DMS 273 (cell line): ENCODE results near the gene CTSW.
A peak's percentile ranks its signal among the peaks of the same experiment; 100 is the strongest.

ENCODE experiments used
- DNase-seq: peaks from one replicate; lab custom pipeline; 2025; ENCODE audit not compliant: unreplicated experiment; lab: John Stamatoyannopoulos, UW

The CTSW gene

GRCh38 chr11:65884716-65885092 is 5.1 kb downstream of the CTSW start:
- peak; percentile 81 for DNase-seq

DNA sequence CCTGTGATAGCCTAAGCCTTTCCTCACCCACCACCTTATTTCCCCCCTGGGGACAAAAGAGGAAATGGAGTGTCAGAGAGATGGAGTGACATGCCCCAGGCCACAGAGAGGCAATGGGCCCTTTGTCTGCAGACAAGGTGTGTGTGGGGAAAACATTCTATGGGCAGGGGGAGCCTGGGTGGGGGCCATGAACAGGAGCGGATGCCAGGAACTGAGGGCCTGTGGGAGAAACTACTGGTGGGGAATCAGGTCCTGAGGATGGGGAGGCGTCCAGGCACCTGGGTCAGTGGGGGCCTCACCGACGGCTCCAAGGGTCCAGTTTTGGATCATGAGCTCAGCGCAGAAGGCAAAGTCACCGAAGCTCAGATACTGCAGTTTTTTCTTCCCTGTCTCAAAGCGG is 5.6 kb downstream of the CTSW start:
- DNase-seq, result no peak

GRCh38 chr11:65885808-65886536 is 6.3 kb downstream of the CTSW start:
- no peak for DNase-seq

DNA sequence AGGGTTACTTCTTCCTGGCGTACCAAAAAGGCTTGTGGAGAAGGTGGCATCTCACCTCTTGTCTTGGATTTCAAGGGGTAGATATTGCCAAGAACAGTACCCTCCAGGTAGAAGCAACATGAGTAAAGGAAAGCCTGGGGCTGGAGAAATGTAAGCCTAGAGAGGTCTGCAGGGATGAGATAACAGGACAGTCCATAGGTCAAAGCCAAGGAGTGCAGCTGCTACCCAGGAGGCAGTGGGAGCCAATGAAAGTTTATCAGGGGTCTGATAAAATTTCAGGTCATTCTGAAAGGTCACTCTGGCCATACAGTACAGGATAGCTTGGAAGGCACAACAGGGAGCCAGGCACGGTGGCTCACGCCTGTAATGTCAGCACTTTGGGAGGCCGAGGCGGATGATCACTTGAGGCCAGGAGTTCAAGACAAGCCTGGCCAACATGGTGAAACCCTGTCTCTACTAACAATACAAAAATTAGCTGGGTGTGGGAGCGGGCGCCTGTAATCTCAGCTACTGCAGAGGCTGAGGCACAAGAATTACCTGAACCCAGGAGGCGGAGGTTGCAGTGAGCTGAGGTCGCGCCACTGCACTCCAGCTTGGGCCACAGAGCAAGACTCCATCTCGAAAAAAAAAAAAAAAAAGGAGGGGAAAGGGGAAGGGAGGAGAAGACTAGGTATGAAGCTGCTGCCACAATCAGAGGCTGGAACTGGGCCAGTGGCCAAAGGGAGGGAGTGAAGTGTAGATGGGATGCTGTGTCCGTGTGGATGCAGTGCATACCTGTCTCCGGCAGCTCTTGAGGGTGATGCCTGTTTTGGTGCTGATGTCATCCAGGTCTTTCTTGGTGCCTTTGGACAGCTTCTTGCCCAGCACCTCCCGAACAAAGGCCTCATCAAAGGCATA is 7.4 kb downstream of the CTSW start:
- DNase-seq, result no peak

GRCh38 chr11:65887723-65888162 is 8.1 kb downstream of the CTSW start:
- peak; percentile 79 for DNase-seq

DNA sequence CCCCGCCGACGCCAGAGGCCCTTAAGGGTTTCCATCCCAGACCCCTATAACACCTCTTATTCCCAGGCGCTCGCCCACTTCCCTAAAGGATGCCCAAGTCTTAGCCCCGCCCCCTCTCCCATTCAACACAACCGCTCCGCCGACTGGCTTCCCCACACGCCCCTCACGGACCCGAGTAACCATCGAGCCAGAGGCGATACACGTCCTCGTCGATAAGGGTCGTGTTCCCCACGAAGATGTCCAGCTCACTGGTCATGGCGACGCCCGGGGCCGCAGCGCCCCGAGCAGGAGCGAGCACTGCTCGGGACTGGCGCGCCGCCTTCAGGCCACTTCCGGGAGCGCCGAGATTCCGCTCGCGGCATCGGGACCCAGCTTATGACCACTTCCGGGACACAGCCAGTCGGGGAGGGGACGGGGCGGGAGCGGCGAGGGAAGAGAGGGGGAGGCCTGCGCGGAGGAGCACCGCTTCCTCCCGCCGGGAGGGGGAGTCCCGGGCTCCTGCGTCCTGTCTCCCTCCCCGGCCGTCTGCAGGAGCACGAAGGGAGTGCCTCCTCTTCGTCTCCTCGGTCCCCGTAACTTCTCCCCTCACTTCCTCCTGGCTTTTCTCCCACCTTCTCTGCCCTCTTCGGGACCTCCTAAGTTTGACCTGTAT is 8.7 kb downstream of the CTSW start, which contains the start of gene FIBP:
Gene FIBP, minus strand, starts transcription at position 309 of the 652 bp plus-strand sequence. Its CDS starts 53 bp downstream, at position 256.
- peak; percentile 97 for DNase-seq

DNA sequence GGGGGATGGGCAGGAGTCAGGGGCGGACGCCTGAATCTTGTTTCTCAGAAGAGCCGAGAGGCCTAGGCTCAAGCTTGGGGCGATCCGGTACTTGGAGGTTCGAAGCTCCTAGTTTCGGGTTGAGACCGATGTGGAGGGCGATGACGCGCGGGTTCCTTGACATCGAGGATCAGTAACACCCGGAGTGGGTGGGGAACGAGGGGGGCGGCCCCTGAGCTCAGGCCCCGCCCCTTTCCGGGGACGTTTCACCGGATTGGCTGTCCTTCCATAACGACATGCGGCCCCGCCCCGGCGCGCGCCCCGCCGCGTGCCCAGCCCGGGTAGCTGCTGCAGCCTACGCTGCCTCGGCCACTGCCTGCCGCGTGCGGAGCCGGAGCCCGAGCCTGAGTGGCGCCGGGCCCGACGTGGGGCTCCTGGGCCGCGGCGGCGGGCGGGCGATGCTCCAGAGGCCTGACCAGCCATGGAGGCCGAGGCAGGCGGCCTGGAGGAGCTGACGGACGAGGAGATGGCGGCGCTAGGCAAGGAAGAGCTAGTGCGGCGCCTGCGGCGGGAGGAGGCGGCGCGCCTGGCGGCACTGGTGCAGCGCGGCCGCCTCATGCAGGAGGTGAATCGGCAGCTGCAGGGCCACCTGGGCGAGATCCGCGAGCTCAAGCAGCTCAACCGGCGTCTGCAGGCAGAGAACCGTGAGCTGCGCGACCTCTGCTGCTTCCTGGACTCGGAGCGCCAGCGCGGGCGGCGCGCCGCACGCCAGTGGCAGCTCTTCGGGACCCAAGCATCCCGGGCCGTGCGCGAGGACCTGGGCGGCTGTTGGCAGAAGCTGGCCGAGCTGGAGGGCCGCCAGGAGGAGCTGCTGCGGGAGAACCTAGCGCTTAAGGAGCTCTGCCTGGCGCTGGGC is 10.9 kb downstream of the CTSW start, which contains the start of gene CCDC85B:
Gene CCDC85B, plus strand, starts transcription at position 350 of the 895 bp plus-strand sequence. Its CDS starts 111 bp downstream, at position 461.
- DNase-seq, result peak; percentile 96

DNA sequence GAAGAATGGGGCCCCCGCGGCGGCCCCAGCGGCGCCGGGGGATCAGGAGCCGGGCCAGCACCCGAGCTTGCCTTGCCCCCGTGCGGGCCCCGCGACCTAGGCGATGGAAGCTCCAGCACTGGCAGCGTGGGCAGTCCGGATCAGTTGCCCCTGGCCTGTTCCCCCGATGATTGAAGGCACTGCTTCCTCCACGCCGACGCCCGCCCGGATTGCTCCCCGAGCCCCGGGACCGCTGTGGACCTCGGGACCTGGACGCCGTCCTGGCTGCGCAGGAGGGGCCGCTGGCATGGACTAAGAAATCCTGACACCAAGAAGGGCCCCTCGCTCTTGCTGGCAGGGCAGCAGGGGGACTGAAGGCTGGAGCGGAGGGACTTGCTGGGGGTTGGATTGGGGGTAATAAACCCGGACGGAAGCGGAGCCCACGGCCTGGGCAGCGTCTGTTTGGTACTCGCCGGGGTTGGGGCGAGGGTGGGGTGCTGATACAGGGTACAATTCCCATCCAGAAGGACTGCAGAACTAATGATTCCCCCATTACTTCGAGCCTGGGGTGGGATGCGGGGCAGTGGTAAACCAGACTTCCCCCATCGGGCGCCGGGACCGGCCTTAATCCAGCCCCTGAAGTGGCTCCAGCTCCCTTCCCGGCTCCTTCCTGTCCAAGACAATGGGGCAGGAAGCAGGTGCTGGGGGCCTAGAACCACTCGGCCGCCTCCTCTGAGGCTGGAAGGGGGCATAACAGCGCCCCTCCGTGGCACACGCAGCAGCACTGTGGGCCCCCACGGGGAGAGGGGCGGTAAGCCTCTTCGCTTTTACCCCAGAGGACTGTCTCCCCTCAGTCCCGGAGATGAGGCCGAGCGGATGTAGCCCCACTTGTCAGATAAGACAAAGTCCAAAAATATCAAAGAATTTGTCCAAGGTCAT is 11.8 kb downstream of the CTSW start:
- DNase-seq, result peak; percentile 64

DNA sequence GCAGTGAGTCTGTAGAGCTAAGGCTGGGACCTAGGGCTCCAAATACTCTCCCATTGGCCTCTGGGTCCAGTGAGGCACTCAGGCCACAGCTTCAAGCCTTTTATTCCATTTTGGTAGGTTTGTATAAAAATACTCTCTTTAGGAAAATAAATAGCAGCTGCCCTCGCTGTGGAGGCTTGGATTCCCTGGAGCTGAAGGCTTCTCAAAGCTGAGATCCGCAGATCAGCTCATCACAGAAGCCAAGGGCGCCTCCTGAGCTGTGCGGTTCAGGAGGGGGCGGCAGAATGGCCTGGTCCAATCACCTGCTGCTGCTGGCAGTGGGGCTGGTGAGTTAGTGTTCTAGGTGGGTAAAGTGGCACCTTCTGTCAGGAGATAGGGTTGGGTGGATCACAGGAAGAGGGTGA is 12.5 kb downstream of the CTSW start:
- peak; percentile 47 for DNase-seq

DNA sequence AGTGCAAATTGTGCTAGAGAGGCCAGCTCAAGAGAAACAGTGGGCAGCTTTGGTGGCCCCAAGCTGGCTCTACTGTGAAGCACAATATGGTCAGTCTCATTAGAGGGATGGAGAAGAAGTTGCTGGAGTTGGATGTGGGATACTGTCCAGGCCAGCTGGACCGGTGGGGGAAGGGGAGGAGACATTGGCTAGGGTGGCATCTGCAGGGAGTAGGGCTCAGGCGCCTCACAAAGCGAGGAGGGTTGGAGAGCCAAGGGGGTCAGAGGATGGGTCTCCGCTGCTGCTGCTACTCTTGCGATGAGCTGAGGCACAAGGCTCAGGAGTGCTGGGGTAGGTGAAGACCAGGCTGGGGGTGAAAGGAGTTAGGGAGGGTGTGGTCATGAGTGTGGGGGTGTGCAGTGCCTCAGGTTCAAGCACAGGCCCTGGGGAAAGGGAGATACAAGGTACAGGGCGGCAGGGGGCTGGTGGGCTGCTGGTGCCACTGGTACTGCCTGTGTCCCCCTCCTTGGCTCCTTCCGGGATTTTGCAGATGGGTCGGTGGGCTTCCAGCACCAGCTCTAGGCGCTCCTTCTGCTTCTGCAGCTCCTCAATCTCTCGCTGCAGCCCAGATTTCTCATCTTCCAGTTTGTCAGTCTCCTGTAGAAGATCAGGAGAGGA is 13.2 kb downstream of the CTSW start:
- DNase-seq, result peak; percentile 40

- DNase-seq, result no peak
Observed at GRCh38 chr11:65894034-65894591, 14.5 kb downstream of the CTSW start.

- DNase-seq, result no peak
Observed at GRCh38 chr11:65895482-65895981, 15.9 kb downstream of the CTSW start.

DNA sequence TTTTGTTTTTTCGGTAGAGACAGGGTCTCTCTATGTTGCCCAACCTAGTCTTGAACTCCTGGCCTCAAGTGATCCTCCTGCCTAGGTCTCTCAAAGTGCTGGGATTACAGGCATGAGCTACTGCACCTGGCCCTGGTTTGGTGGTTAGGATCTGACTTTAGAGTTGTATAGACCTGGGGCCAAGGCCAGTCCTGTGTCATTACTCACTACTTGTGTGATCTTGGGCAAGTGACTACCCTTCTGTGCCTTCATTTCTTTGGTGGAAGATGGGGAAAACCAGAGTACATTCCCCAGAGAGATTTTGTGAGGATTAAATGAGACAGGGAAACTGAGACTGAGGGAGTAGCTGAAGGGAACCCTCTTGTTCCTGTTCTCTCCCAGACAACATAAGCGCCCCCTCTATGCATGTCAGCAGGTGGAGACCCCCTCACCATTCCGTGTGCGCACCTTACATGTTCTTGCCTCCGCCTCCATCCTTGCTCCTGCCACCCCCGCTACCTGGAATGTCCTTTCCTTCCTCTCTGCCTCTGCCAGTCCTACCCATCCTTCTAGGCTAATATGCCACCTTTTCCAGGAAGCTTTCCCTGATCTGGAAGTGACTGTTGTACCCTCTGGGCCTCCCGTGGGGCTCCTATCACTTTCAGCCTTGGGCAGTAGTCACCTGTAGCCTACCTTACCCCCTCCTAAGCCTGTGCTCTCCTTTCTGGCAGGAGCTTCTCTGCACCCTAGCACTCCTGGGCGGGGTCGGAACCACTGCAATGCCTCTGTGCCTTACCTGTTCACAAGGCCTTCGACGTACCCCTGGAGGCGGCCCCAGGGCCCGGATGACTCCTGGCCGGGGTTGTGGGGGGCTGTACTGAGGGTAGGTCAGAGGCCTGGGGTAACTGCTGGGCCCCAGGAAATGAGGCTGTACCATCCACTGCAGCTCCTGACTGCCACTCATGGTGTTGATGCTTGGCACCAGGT is 16.7 kb downstream of the CTSW start:
- DNase-seq, result no peak

DNA sequence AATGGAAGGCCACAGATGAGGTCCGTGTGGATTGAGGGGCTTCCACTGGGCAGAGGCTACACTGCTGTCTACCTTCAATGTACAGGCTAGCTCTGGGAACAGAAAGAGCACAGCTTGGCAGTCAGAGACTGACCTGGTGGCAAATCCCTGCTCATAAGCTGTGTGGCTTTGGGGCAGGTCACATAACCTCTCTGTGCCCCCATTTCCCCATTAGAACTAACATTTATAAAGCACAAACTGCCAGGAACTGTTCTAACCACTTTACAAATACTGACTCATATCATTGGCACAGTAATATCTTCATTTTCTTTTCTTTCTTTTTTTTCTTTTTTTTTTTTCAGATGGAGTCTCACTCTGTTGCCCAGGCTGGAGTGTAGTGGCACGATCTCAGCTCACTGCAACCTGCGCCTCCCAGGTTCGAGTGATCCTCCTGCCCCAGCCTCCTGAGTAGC is 17.4 kb downstream of the CTSW start:
- no peak for DNase-seq

DNA sequence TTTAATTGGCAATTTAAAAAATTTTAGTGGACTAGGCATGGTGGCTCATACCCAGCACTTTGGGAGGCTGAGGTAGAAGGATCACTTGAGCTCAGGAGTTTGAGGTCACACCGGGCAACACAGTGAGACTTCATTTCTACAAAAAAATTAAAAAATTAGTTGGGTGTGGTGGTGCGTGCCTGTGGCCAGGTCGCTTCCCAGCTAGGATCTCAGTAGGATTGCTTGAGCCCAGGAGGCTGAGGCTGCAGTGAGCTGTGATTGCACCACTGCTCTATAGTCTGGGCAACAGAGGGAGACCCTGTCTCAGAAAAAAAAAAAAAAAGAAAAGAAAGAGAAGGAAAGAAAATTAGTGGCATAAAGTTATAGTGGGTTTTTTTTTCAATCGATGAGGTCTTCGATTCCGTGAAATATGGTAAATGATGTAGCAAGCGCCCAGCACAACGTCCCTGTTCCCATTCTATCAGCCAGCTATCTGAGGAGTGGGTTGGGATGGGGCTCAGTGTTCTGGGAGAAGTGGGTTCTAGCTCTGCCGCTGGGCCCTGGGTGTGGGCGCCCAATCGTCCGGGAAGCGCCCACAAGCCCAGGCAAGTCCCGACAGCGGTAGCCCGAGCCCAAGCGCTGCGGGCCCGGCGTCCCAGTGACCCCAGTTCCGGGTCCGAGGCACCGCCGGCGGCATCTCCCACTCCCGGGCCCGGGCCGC is 19.2 kb downstream of the CTSW start:
- no peak for DNase-seq

GRCh38 chr11:65899356-65900124 is 19.9 kb downstream of the CTSW start:
- DNase-seq, result peak; percentile 30
